DMS 273 treated with DMSO at 0.1 percent for 48 hours (cell line): Measurements from ENCODE around the gene ARHGEF33.

Experiments used
- DNase-seq: peaks from one replicate; lab custom pipeline; 2025; lab: John Stamatoyannopoulos, UW

The ARHGEF33 gene

DNA sequence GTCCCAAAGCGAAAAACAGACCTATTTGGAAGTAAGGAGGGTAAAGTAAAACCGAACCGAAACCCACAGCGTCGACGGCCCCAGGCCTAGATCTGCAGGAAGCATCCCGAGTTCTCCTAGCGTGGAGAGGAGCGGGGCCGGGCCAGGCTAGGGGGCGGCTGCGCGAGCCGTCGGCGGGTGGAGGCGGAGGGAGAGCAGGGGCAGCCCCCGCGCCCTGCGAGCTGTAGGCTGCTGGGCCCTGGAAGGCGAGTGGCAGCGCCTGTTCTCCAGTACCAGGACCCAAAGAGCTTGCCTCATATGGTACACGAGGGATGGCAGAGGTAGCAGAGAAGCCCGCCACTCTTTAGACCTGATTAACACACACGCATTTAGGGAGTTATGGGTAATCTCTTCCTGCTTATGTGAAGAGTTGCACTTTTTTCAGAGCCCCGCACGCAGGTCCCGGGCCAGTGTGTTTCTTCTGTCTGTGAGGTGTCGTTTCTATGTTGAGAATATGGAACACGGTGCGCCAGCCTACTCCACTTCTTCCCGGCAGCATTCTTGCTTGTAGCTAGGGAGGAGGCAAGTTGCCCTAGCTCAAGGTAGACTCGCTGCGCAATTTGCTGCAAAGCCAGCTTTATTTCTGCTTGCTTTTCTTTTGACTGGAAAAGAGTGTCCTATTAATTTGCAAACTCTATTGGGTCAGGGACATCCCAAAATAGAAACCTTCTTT lies 71.1 kb downstream of the ARHGEF33 start:
- no peak for DNase-seq

DNA sequence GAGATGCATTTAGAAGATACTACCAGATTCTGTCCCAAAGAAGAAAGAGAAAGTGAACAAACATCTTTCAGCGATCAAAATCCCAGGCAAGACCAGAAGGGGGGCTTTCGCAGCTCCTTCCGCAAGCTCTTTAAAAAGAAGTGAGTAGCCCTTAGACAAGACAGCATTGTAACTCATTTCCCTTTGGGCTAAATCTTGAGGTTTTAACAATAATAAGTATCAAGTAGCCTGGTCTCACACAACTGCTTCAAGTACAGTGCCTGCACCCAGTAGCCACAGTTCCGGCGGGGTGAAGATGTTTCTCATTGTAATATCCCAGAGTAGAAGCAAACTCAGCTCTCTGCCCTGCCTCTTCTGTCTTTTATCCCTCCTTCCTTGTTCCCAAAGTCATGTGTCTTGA lies 76.3 kb downstream of the ARHGEF33 start:
- DNase-seq: no peak

- no peak for DNase-seq
These were observed 77.0 kb downstream of the ARHGEF33 start for GRCh38 chr2:38966678-38967077.

DNA sequence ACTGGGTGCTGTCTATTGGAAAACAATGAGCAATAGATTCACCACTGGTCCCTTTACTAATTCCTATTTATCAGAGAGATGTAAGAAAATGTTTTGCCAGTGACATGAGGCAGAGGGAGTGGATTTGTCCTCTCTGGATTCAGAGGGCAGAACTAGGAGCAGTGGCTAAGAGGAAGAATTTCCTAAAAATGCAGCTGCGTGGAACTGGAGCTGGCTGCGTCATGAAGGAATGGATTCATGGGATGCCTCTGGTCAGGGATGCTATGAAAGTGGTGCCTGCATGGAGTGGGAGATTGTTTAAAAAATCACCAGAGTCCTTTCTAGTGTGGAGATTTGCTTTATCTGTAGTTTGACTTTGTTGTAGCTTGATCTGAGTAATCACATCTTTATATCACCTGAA lies 78.3 kb downstream of the ARHGEF33 start:
- DNase-seq: no peak

- no peak for DNase-seq
These were observed 81.7 kb downstream of the ARHGEF33 start for GRCh38 chr2:38971377-38971776.

GRCh38 chr2:38973266-38973665 lies 83.6 kb downstream of the ARHGEF33 start:
- DNase-seq: no peak

GRCh38 chr2:38975042-38975441 lies 85.4 kb downstream of the ARHGEF33 start:
- DNase-seq: no peak

DNA sequence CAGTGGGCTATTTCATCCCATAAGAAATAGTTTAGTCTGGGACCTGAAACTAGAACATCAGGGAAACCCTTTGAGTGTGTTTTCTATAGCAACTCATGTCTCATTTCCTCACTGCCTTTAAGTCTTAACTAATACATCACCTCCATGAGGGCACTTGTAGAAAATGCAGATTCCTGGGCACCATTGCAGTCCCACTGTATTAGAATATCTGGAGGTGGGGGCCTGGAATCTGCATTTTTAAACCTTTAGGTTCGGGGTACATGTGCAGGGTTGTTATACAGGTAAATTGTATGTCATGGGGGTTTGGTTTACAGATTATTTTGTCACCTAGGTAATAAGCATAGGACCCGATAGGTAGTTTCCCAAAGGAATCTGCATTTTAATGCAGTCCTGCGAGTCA lies 87.4 kb downstream of the ARHGEF33 start:
- DNase-seq: no peak

DNA sequence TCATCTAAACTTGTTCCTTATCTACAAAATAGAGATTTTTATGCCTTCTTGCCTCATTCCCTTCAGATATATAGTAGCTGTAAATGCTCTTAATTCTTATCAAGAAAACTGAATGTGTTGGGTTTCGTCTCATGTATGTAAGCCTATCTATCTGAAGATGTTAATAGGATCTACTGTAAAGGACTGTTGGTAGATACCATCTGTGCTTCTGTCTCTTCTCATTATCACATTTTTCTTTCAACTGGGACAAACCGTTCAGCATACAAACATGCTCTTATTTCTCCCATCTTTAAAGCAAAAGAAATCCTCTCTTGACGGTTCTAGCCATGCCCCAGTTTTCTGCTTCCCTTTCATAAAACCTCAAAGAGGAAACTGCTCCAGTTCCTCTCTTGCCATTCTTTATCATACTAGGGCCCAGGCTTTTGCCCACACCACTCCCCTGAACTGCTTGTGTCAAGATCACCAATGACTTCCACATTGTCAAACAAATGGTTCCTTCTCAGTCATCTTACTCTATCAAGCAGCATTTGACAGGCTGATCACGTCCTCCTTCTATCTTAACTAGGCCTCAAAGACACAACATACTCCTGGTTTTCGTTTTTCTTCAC lies 88.7 kb downstream of the ARHGEF33 start:
- no peak for DNase-seq

DNA sequence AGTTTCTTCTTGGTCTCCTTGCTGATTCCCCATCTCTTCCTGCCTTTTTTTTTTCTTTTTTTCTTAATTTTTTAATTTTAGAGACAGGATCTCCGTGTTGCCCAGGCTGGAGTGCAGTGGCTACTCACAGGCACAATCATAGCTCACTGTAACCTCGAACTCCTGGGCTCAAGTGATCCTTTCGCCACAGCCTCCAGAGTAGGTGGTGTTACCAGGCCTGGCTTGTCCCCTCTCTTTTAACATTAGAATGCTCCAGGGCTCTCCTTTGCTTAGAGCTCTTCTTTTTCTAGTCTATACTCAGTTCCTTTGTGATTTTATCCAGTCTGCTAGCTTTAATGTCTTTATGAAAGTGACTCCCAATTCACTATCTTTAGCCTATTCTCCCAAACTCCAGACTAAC lies 89.2 kb downstream of the ARHGEF33 start:
- DNase-seq: no peak

DNA sequence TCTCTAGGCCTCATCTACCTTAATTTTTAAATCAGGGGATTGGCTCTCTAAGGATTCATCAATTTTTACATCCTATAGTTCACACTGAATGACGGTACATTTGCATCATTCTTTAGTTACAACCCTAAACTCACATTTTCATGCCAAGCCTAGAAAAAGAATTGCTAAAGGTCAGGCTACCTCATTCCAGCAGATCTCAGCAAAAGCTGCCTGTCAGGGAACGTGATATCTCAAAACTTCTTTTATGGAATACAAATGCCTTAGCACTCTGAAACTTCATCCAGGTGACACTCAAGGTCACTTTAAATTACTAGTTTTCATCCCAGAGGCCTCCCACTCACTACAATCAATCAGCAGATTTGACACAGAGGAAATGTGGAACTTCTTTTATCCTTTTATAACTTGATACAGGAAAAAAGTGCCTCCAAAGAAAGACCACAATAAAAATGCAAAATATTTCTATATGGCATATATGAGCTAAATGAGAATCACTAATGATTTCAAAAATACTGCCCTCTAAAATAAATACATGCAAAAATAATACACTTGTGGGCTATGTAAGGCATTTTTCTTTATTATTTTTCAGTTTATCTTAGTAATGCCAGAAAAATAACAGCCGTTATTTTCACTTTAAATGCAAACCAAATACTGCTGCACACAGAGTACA lies 91.5 kb downstream of the ARHGEF33 start:
- DNase-seq: no peak

GRCh38 chr2:38981670-38982357 lies 92.1 kb downstream of the ARHGEF33 start:
- DNase-seq: no peak

- no peak for DNase-seq
These were observed 92.8 kb downstream of the ARHGEF33 start for GRCh38 chr2:38982498-38982897.

- no peak for DNase-seq
These were observed 99.0 kb downstream of the ARHGEF33 start for GRCh38 chr2:38988716-38989115.

DNA sequence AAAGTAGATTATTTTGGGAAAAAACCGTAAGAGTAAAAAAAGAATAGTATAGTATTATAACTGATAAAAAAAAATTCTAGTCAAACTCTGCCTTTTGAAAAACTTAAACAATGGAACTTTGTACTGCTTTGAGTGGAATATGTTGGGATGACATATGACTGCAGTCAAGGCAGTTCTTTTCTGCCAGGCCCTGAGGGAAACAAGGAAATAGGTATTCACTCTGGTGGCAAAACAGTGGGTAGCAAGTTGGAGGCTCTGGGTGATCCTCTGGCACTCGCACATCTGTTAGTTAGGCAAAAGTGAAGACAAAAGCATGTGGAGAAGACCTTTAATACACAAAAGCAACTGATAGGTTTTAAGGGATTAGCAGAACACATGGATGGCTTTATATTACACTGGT lies 102.2 kb downstream of the ARHGEF33 start:
- DNase-seq: no peak

GRCh38 chr2:38997781-38998180 lies 108.1 kb downstream of the ARHGEF33 start:
- DNase-seq: no peak

- DNase-seq: no peak
These were observed 110.9 kb downstream of the ARHGEF33 start for GRCh38 chr2:39000552-39000951.

GRCh38 chr2:39007875-39008504 lies 118.3 kb downstream of the ARHGEF33 start:
- no peak for DNase-seq

DNA sequence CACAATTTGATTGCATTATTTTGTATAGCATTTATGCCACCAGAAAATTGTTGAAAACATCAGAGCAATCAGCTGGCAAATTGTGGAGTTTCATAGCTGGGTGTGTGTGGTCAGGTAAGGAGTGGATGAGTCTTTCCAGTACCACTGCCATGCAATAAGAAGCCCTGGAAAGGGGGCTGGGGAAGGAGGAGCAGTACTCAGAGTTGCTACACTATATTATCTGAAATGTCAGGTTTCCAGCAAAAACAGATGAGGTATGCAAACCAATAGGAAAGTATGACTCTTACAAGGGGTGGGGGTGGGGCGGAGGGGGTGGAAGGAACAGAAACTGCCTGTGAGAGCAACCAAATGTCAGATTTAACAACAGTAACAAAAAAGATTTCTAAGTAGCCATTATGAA lies 119.0 kb downstream of the ARHGEF33 start:
- no peak for DNase-seq

DNA sequence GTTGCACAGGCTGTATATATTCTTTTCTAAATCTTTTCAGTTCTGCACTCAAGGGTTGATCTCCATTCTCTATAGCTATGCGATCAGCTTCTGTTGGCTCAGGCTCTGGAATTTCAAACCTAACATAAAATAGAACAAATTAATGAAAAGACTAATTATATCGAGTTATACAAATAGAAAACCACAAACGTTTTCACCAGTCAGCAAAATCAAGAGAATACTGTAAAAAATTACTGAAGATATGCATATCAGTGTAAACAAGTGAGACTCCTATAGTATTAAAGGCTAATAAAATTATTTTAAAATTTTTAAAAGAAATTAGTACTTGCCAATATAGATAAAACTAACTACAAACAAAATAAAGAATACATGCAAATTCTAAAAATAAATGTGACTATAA lies 124.2 kb downstream of the ARHGEF33 start:
- no peak for DNase-seq

GRCh38 chr2:39015424-39015823 lies 125.7 kb downstream of the ARHGEF33 start:
- no peak for DNase-seq

DNA sequence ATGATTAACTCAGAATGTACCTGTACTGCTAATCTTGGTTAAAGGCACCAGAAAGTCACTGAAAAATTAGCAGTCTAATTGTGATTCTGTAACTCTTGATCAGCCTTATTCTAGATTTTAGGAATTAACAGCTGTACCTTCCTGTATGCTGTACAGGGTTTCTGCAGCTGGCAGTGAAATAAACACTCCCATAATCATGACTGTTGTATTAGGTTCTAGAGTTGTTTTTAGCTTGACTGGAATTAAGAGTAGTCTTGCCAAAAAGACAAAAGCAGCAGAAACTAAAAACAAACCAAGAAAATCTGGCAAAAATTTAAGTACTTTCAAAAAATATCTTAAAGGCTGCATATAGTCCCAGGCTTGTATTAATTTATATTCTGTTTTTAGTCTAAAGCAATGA lies 127.7 kb downstream of the ARHGEF33 start:
- DNase-seq: no peak
